HuH-7.5 (cell line): Measurements from ENCODE around the gene ACAA2.

Experiments
- DNase-seq: peaks from one replicate; pipeline ENCODE4 v3.0.0; 2011; ENCODE audit warnings: low spot score

ACAA2 gene

GRCh38 chr18:49742316-49743116 lies 70.8 kb downstream of the ACAA2 start:
- no peak for DNase-seq

GRCh38 chr18:49739275-49739674 lies 74.1 kb downstream of the ACAA2 start:
- DNase-seq = no peak

- DNase-seq = no peak
These were observed 74.6 kb downstream of the ACAA2 start for GRCh38 chr18:49738721-49739120.

- DNase-seq = no peak
These were observed 78.5 kb downstream of the ACAA2 start for GRCh38 chr18:49734836-49735235.

- no peak for DNase-seq
These were observed 79.3 kb downstream of the ACAA2 start for GRCh38 chr18:49733896-49734585.

- DNase-seq = no peak
These were observed 80.0 kb downstream of the ACAA2 start for GRCh38 chr18:49733321-49733720.
